Mesodermal cell (in vitro differentiated cells): ENCODE results near the gene CISH.
A peak's percentile ranks its signal among the peaks of the same experiment; 100 is the strongest.

Source experiments
- H3K27ac ChIP-seq: 2 replicates; pipeline ENCODE4 v1.7.0; 2013; ENCODE audit warnings: mild to moderate bottlenecking, low read depth, low read length, moderate library complexity; ENCODE audit not compliant: severe bottlenecking
- H3K36me3 ChIP-seq: 2 replicates; pipeline ENCODE4 v1.7.1; 2013; ENCODE audit warnings: mild to moderate bottlenecking, low read length, moderate library complexity; ENCODE audit not compliant: control insufficient read depth, insufficient read depth
- H3K4me1 ChIP-seq: one replicate; pipeline ENCODE4 v1.7.1; 2013; ENCODE audit warnings: mild to moderate bottlenecking, low read length; ENCODE audit not compliant: insufficient read depth, control insufficient read depth, poor library complexity, severe bottlenecking
- H3K4me3 ChIP-seq: 2 replicates; pipeline ENCODE4 v1.7.0; 2013; ENCODE audit warnings: low read length, control low read depth, mild to moderate bottlenecking; ENCODE audit not compliant: insufficient read depth, poor library complexity, severe bottlenecking; ENCODE audit errors: extremely low read depth
- H3K9me3 ChIP-seq: 2 replicates; pipeline ENCODE4 v1.7.1; 2013; ENCODE audit warnings: mild to moderate bottlenecking, low read length, moderate library complexity; ENCODE audit not compliant: control insufficient read depth
- WGBS, 2 experiments: methylation state at CpG; one replicate each; pipeline ENCODE4 v1.1.5; 2013; ENCODE audit warnings: missing lambda C conversion rate in 2 of 2; ENCODE audit not compliant: insufficient coverage in 2 of 2; 5-methylcytosine and 5-hydroxymethylcytosine counted together

CISH gene

DNA sequence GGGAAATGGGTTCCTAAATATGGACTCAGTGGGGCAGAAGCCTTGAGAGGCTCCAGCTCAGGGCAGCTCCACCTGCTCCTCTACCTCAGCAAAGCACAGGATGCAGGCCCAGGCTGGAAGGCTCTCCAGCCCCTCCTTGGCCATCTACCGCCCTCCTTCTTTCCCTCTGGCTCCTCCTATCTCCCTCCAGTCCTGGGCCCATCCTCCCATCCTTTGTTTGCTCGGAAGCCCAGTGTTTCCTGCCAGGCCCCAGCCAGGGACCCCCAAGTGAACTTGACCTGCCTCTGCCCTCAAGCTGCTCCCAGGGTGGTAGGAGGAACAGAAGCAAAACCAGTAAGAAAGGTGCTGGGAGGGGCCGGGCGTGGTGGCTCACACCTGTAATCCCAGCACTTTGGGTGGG is 25.4 kb upstream of the CISH start:
- Histone ChIP-seq H3K27ac (no peak overlapping the region), H3K36me3 (peaks cover 3% of the 10 kb centered on the region), H3K4me3 (no peak overlapping the region), H3K9me3 (no peaks in the 10 kb centered on the region), H3K4me1 (no peaks in the 10 kb centered on the region)
- 38 to 100% methylated on average over 1 to 3 of the region's 4 CpGs for WGBS, 2 experiments

DNA sequence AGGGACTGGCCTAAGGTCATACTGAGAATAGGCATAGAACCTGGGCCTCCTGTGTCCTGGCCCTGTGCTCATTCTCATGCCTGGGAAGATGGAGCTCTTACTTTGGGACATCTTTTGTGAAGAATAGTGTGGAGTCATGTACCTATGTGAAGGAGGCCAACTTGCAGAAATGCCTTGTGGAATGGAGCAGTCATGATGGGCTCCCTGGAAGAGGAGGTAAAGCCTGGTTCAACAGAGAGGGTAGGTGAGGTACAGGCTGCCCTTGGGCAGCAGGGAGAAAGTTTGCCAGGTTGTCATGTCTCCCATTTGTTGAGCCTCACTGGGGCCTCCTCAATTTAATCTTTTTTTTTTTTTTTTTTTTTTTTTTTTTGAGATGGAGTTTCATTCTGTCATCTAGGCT is 23.5 kb upstream of the CISH start:
- H3K36me3 ChIP-seq = no peaks in the 10 kb centered on the region
- H3K4me1 ChIP-seq = no peaks in the 10 kb centered on the region
- H3K27ac ChIP-seq = no peak overlapping the region
- H3K9me3 ChIP-seq = no peaks in the 10 kb centered on the region
- no peak overlapping the region for H3K4me3 ChIP-seq

DNA sequence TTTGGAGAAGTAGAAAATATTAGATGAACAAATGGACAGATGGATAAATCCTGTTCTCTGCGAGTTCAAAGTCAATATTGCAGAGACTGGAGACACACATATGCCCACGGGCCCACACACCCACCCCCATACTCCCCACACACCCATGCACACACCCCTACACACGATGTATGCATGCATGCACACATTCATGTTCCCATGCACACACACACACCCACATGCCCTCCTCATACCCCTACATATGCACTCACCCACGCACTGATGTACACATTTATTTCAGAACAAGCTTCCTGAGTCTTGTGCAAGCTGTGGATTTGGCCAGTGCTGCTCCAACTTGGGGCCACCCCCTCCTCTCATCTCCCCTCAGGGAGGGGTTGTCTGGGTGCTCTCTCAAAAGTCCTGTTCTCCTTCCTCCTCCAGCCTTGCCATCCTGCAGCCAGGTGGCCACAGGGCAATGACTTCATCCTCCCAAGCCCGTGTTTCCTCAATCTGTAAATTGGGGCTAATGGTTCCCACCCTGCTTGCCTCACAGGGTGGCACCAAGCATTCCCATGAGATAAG is 21.7 kb upstream of the CISH start:
- no peaks in the 10 kb centered on the region for H3K4me1 ChIP-seq
- no peaks in the 10 kb centered on the region for H3K9me3 ChIP-seq
- WGBS, 2 experiments = 83 to 96% methylated on average over 4 to 5 of the region's 5 CpGs
- no peaks in the 10 kb centered on the region for H3K36me3 ChIP-seq
- H3K27ac ChIP-seq = no peak overlapping the region
- no peak overlapping the region for H3K4me3 ChIP-seq

DNA sequence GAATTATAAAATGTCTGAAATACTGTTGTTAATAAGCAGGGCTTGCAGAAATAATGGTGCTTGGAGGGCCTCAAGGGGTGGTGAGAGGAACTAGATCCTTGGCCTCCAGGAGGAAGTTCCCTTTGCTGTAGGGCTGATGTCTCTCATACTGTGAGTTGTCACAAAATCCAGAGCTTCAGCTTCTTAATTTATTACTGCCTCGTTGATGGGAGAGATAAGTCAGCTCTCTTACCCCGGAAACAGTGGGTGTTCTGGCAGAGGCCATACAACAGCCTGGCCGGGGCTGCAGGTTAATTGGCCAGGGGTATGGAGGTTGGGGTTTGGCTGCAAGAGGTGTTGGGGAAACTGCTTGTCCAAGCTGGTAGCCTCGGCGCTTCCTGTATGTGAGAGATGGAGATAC is 20.9 kb upstream of the CISH start:
- no peaks in the 10 kb centered on the region for H3K36me3 ChIP-seq
- 90 to 92% methylated on average over 5 of the region's 5 CpGs for WGBS, 2 experiments

DNA sequence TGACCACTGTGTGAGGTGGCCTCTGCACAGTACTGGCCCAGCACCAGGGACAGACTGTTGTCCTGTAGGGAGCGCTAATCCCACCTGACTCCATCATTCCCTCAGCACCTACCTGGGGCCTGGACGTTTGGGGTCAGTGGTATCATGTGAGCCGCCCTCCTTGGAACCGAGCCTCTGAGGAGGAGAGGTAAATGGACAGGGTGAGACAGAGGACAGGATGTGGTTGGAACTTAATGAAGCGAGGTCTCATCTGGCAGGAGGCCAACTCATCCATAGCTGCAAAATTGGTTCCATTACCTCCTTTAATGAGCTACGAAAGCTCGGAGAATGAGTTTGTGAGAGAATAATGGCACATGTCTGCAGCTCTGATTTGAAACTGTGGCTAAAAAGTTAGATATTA is 19.3 kb upstream of the CISH start:
- Histone ChIP-seq H3K36me3 (no peaks in the 10 kb centered on the region), H3K4me3 (no peak overlapping the region), H3K9me3 (no peaks in the 10 kb centered on the region), H3K27ac (no peak overlapping the region), H3K4me1 (peaks cover 10% of the 10 kb centered on the region)
- WGBS, 2 experiments = 90 to 100% methylated on average over 5 to 6 of the region's 7 CpGs

More for the DNA sequence above, 20.9 kb upstream of the CISH start:
- Histone ChIP-seq H3K27ac (no peak overlapping the region), H3K4me1 (peaks cover 7% of the 10 kb centered on the region), H3K4me3 (no peak overlapping the region), H3K9me3 (no peaks in the 10 kb centered on the region)

DNA sequence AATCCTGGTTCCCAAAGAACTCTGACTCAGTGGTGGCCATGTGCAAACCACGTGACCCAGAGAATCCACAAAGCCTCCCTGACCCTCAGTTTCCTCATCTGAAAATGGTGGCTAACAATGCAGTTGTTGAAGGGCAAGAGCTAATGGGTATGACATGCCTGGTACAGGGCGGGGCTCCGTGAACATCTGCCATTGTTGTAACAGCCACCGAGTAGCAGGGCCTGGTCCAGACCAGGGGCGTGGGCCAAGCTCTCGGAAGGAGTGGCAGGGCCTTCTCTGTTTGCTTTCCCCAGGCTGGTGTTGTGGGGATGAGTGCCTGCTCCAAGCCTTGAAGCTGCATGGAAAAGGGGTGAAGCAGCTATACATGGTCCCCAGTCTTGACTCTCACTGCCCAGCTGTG is 18.8 kb upstream of the CISH start:
- H3K36me3 ChIP-seq = no peaks in the 10 kb centered on the region
- H3K27ac ChIP-seq = no peak overlapping the region
- WGBS, 2 experiments = 91 to 97% methylated on average over 4 to 5 of the region's 6 CpGs
- no peaks in the 10 kb centered on the region for H3K9me3 ChIP-seq
- H3K4me1 ChIP-seq = peaks cover 12% of the 10 kb centered on the region
- no peak overlapping the region for H3K4me3 ChIP-seq

DNA sequence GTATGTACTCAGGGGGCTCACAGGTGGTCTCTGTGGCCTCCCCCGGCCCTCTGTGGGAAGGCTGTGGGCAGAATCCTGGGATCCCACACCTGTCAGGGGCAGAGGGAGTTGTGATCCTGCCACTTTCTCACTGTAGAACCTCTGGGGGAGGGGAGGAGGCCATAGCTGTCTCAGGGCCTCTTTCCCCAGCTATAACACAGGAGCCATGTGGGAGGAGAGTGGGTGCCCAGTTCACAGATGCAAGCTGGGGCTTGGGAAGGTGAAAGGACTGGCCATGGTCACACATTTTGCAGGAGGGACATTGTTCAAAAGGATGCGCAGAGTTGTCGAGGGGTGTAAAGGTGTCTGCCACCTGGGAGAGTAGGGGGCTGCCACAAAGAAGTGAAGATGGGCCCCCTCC is 17.0 kb upstream of the CISH start:
- H3K4me1 ChIP-seq = peaks cover 19% of the 10 kb centered on the region
- no peaks in the 10 kb centered on the region for H3K9me3 ChIP-seq
- H3K27ac ChIP-seq = no peak overlapping the region
- H3K4me3 ChIP-seq = no peak overlapping the region
- 100% methylated on average over 2 to 3 of the region's 3 CpGs for WGBS, 2 experiments
- H3K36me3 ChIP-seq = no peaks in the 10 kb centered on the region

DNA sequence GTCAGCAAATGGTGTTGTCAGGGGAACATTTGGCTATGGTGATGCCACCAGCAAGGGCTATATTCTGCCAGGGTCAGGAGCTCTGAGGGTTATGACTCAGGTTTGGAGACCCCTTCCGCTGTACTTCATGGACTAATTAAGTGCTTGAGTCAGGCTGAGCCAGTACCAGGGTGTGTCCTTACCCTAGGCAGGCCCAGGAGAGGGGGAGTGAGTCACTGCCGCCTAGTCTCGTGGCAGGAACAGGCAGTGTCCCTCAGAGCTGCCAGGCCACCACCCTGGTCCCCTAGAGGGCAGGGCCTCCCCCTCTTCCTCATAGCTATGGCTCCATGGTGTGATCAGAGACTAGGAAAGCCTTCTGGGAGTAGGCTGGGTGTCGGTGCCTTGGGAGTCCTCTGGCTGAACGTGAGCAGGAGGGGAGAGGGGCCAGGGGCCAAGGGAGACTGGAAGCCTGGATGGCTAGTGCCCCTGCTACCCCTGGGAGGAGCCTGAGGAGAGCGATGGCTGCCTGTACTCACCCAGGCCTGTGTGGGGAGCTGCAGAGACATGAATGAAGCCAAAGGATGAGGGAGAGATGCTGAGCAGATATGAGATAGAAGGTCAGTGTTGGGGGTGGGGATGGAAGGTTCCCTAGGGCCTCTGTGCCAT is 16.0 kb upstream of the CISH start:
- Histone ChIP-seq H3K9me3 (no peaks in the 10 kb centered on the region), H3K36me3 (no peaks in the 10 kb centered on the region), H3K4me3 (no peak overlapping the region), H3K27ac (peak overlapping the region; percentile 36), H3K4me1 (peaks cover 19% of the 10 kb centered on the region)
- WGBS, 2 experiments = 41 to 62% methylated on average over 4 to 5 of the region's 6 CpGs

DNA sequence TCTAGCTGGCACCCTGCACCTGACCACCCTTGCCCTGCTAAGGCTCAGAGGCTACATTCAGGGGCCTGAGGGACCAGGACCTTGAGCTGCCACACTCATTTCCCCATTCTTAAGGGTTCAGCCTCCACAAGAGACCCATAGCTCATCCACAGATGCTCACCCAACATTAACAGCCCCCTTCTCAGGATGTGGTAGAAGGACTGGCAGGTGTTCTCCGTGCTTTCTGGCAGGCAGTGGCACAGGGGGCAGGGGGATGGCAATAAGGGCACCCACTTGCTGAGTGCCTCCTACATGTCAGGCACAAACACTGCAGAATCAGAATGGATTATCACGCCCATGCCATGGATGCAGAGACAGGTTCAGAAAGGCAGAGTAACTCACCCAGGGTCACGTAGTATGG is 14.8 kb upstream of the CISH start:
- H3K27ac ChIP-seq = no peak overlapping the region
- peaks cover 19% of the 10 kb centered on the region for H3K4me1 ChIP-seq
- no peaks in the 10 kb centered on the region for H3K36me3 ChIP-seq
- no peaks in the 10 kb centered on the region for H3K9me3 ChIP-seq
- no peak overlapping the region for H3K4me3 ChIP-seq
- 94 to 95% methylated on average over 3 of the region's 3 CpGs for WGBS, 2 experiments

DNA sequence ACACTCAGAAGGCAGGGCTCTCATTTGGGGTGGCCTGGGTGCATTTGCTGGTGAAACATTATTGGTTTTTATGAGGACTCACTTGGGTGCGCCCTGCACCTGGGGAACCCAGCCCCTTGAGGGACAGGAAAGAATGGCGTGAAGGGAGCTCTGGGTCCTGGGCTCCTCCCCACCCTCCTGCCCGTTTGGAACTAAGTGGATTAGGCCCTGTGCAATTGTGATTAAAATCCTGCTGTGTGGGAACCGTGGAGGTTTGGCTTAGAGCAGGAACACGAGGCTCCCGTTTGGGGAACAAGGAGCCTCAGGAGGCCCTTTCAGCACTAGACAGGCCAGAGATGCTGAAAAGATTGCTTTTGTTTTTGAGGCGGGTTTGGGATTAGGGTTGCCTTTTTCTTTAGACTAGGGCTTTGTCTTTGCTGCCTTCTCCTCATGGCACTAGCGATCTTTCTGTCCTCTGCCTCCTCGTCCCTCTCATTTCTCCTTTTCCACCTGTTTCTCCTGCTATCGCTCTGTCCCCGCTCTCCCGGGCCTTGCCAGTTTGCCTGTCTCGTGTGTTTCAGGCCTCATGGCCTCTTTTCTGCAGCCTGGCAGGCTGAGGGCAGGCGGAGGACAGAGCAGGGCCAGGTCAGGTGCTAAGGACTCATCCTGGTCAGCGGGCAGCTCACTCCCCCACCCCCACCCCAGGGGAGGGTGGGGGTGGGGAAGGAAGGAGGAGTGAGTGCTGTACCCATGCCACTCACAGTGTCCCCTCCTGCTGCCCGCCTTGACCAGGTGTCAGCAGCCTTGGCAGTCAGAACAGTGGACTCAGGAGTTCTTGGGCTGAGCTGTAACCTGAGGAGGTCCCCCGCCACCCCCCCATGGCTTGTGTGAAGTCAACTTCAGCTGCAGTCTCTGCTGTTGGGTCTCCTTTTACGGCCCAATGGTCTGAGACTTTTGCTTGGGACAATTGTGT is 13.9 kb upstream of the CISH start:
- Histone ChIP-seq H3K27ac (no peak overlapping the region), H3K4me3 (no peak overlapping the region)
- 77 to 81% methylated on average over 13 to 14 of the region's 18 CpGs for WGBS, 2 experiments

DNA sequence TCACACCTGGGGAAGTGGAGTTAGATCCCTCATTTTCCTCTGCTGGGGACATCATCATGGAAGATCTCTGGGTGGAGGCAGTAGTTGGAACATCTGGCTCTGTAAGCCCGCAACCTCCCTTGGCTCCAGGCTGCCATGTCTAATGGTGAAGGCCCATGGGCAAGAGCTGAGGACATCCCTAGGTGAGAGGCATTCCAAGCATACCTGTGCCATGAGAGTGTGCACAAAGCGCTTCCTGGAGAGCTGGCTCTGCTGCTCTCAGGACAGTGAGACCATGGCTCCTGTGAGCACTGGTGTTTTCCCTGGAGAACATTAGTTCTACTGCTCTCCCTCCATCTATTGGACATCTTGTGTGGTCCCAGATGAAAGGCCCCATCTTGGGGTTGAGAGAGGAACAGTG is 13.1 kb upstream of the CISH start:
- Histone ChIP-seq H3K27ac (no peak overlapping the region), H3K4me1 (peaks cover 19% of the 10 kb centered on the region), H3K36me3 (no peaks in the 10 kb centered on the region), H3K4me3 (no peak overlapping the region), H3K9me3 (no peaks in the 10 kb centered on the region)
- 81 to 94% methylated on average over 2 of the region's 2 CpGs for WGBS, 2 experiments

More for the DNA sequence above, 13.9 kb upstream of the CISH start:
- Histone ChIP-seq H3K4me1 (peaks cover 19% of the 10 kb centered on the region), H3K36me3 (no peaks in the 10 kb centered on the region), H3K9me3 (no peaks in the 10 kb centered on the region)
